NCI-H510A (cell line): ENCODE results near the gene LMBR1.

ENCODE experiments used
- DNase-seq: peaks from one replicate; lab custom pipeline; 2025; lab: John Stamatoyannopoulos, UW

Gene LMBR1

DNA sequence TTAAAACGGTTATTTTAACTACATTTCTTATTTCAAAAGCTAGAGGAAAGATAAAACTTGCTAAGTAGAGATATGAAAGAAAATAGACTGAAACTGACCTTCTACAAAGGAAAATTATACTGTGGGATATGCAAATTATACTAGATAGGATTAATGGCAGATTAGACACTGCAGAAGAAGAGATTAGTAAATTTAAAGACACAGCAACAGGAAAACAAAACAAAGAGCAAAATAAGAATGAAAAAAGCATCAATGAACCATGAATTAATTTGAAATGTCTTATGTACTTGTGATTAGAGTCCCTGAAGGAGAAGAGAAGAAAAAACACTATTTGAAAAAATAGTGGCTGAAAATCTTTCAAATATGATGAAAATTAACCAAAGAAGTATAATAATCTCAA lies 200.1 kb downstream of the LMBR1 start:
- no peak for DNase-seq

DNA sequence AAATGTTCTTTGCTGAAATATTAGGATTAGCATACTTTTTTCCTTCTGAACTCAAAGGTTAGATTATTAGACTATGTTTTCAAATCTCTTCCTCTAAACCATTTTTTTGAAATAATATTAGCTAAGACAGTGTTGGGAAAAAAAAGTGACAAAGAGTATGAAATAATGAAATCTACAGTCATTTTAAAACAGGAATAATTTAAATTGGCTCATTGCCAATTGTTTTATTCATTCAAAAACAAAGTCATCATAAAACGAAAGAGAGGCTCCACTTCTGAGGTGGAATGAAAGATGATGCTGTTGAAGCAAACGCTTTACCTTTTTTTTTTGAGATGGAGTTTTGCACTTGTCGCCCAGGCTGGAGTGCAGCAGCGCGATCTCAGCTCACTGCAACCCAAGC lies 201.2 kb downstream of the LMBR1 start:
- no peak for DNase-seq

DNA sequence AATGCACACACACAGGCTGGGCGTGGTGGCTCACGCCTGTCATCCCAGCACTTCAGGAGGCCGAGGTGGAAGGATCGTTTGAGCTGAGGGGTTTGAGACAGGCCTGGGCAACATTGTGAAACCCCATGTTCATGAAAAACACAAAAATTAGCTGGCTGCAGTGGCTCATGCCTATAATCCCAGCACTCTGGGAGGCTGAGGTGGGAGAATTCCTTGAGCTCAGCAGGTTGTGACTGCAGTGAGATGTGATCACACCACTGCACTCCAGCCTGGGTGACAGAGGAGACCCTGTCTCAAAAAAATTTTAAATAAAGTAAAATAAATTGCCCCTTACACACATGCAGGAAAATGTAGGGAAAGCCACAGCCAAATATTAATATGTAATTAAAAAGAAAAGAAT lies 208.3 kb downstream of the LMBR1 start:
- no peak for DNase-seq

DNA sequence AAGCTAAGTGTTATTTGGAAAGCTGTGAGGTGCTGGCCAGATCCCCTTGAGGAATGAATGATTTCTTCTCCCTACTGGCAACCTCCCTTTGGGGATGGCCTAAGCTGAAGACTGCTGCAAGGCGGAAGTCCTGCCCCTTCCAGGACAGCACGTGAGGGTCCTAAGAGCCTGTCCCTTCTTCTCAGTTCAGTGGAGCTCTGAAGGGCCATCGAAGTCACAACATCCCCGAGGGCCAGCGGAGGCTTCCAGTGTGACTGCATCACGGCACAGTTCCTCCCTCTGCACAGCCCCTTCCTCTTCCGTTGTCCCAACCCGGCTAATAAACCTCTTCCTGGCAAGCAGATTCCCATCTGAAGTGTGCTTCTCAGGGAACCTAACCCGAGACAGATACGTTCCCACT lies 208.7 kb downstream of the LMBR1 start:
- DNase-seq = no peak

DNA sequence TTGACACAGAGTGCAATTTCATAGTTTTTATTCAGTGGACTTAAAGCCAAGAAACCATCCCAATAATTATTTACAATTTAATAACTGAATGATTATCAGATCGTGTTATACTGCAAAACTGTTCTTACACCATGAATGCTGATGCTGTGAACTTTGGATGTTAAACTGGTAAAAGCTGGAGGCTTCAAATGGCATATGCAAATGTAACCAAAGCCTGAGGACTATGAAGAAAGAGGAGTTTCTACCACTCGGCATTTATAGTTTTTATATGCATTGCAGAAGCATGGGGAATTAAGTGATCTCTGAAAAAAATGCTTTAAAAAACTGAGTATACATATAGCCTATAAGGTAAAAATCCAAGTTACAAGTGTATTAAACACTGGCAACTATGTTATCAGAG lies 210.1 kb downstream of the LMBR1 start:
- no peak for DNase-seq

DNA sequence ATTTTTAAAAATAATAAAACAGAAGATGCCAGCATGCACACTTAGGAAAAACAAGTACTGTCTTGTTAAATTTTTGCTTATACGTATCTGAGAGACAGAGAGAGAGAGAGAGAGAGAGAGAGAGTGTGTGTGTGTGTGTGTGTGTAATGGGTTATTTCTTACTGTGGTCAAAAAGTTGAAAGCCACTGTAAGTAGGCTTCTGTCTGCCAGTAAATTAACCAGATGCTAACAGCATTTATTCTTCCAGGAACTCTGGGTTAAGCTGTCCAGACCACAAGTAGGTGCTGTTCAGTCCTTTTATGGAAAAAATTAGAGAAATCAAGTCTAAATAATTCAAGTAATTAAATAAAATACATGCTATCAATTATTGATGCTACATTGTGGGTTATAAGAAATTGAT lies 212.7 kb downstream of the LMBR1 start:
- DNase-seq = no peak

DNA sequence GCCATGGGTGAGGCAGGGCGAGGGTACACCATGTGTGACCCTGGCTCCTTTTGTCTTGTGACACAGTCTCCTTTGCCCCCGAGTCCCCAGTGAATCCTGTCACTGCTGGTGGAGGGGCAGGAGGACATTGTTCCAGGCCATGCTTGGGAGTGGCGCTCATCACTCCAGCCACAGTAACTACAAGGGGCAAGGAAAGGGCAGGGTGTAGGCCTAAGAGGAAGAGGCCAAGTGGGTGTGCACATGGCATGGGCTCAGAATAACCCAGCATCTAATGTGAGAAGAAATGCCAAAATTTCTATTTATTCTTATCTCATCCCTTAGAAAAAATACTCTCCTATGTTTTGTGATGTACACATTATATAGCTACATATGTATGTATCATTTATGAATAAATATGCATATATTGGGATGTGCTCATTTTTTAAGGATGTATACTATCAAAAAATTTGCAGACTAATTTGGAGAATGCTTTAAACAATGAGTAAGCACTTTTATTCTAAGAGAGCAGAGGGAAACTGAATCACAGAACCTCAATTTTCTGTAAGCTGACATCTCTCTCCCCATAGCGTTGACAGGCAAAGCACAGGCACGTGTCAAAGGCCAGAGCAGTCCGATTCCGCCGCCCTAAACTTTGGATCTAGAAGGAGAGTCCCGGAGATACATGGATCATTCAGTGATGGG lies 215.5 kb downstream of the LMBR1 start:
- DNase-seq = no peak

DNA sequence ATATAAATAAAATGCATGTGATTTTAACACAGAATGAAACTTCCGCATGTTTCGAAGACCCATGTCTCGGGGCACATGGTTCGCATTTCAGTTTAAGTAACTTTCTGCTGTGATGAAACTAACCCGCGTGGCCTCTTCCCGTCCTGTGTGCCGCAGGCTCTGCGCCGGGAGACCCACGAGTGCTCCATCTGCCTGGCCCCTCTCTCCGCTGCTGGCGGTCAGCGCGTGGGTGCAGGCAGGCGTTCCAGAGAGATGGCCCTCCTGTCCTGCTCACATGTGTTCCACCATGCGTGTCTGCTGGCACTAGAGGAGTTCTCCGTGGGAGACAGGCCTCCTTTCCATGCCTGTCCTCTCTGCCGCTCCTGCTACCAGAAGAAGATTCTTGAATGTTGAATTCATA lies 216.7 kb downstream of the LMBR1 start:
- DNase-seq = no peak

DNA sequence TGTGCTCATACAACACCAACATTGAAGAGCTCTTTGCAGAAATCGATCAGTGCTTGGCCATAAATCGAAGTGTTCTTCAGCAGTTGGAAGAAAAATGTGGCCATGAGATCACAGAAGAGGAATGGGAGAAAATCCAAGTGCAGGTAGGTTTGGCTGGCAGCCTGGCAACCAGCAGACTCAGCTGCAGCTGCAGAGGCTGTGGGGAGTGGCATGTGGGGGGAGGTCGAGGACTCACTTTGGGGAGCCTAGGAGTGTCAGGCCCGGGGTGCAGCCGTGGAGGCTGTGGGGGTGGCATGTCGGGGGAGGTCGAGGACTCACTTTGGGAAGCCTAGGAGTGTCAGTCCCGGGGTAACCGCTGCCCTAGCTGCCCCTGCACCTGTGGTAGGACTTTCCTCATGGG lies 217.3 kb downstream of the LMBR1 start:
- no peak for DNase-seq

DNA sequence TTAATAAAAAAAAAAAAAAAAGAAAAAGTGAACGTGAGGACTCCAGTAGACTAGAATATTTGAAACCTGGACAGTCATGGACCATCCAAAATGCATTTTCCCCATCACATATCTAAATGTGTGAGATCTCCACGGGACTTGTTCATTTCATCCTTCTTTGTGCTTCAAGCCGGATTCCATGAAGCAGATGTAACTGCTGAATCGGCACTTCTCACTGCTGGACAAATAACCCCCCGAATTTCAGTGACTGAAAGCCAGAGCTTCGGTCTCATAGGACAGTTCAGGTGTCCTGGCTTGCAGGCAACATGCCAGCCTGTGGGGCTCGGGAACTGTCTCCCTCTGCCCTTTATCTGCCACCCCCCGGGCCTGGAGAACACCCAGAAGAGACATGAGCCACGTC lies 219.1 kb downstream of the LMBR1 start:
- no peak for DNase-seq

DNA sequence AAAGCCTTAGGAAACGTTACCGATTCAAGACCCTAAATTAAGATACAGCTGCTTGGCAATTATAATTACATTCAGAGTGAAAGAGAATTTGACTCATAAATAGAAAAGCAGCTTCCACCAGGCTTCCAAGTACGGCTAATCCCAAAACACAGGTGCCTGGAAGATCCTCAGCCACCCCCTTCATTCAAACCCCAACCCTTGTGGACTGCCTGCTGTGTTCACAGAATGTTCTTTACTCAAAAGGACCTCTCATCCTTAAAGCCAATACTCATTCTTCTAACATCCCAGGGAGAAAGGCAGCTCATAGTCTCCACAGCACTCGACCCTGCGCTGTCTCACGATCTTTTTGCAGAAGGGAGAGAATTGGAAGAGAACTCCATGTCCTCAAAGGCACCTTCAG lies 219.5 kb downstream of the LMBR1 start:
- DNase-seq = no peak

DNA sequence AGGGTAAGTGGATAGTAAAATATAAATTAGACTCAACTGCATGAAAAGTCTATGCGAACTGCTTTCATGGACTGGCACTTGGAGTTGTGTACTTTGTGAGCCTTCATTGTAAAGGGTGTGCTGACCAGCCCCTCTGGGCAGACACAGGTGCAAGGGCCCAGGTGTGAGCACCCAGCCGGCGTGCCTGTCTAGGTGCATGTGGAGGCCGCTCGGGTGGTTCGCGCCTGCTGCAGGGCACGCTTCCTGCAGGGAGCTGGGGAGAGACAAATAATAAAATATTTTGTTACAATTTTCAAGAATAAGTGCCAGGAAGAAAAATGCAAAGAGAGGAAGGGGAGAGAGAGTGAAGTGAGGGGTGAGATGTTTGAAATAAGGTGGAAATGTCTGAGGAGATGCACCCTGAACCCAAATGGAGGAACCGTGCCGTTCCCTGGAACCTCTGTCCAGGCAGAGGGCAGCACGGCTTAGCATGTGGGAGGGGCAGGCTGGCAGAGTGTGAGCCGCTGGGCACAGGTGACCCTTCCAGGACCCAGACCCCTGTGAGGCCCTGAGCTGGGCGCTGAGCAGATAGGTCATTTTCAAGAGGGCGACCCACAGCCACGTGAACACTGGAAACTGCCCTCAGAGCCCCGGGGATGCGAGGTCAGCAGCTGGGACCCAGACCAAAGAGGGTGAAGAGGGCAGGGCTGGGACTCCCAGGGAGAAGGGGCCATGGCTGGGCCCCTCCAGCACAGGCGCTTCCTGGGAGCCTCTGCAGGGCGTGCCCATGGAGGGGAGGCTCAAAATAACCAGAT lies 223.8 kb downstream of the LMBR1 start:
- DNase-seq = no peak

DNA sequence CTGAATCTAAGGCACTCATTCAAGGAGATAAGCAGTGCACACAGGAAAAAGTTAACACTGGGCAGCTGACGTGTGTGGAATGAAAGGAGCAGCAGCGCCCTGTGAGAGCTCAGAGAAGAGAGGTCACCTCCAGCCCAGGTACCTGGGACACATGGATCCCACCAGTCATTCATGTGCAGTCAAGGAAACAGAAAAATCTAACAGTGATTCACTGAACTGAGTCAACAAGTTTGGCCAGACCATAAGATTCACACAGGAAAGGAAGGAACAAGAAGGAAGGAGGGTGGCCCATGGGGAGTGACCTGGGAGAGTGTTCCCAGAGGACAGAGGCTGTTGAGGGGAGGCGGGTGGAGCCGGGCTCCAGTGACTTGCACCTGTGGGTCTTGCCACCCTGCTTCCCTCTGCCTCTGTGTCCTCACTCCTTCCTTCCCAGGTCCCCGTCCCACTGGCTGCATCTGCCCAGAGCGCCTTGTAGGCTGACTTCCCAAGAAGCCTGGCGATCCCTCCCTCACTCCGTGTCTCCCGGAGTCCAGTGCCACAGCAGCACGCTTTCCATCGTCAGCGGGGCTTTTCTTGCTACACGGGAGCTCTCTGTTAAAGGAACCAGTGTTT lies 224.7 kb downstream of the LMBR1 start:
- DNase-seq = no peak

DNA sequence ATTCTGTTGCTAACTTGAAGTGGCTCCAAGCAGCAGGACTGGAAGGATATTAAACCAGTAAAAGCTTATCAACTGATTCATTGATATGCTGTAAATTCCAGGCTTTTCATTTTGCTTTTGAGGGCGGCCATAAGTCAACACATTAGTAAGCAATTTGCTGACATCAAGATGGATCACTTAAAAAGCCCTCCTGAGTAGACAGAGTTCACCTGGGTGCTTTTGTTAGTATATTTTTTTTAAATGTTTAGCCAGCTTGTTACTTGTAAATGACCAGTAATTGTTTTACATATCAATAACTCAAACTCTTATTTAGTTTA lies 225.9 kb downstream of the LMBR1 start:
- no peak for DNase-seq

DNA sequence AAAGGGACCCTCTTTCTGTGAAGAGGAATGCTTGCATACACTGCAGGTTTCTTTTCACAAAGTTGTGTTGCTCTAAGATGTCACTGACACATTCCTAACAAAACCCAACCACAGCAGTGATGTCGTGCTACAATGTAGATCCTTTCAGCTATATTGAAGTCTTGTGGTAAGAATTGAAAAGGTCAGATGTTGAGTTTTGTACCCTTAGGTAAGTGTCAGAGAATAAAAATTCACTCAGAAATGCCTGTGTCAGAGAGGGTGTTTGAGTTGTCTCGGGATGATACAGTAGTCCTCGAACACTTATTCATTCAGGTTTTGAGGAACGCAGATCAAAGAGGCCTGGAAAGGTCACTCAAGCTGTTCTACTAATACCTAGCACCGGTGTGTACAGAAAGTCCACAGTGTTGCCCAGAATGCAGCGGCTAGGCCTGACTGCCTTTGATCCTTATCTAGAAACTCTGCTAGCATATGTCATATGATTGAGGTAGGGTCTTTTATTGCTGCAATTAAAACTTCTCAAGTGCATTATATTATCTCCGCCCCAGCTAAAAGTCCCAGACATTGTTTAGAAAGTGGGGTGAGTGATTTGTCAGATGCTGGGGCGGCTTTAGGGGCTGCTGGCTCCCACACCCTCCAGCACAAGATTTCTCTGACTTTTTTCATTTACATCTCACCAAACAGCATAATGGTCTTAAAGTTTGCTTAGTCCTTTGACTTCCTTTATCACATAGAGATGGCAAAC lies 226.4 kb downstream of the LMBR1 start:
- DNase-seq = no peak

DNA sequence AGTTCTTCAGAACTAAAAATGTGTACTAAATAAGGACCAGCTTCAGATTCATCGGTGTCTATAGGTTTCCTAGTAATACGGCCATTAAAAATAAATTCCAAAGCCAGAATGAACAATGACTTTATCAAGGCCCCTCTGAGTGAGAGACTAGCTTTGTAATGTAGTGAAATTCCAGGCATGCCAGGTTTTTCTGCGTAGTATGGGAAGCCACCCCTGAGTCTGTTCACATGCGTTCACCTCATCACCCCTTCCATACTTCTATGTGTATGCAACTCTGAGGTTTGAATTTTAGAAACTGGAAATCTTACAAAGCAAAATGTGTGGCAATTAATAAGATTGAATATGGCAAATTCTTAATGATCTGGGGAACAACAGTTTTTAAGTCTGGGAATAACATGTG lies 227.9 kb downstream of the LMBR1 start:
- DNase-seq = no peak

DNA sequence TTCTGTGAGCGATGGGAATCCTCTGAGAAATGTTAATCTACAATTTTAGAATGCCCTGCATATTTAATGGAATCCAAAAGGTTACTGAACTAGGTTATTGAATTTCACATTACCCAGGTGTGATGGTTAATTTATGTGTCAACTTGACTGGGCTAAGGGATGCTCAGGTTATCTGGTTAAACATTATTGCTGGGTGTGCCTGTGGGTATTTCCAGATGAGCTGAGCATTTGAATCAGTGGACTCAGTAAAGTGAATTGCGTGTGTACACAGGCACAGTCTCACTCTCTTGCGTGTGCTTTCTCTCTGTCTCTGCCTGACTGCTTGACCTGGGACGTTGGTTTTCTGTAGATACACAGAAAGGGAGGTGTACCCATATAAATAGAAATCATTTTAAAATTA lies 230.7 kb downstream of the LMBR1 start:
- no peak for DNase-seq

DNA sequence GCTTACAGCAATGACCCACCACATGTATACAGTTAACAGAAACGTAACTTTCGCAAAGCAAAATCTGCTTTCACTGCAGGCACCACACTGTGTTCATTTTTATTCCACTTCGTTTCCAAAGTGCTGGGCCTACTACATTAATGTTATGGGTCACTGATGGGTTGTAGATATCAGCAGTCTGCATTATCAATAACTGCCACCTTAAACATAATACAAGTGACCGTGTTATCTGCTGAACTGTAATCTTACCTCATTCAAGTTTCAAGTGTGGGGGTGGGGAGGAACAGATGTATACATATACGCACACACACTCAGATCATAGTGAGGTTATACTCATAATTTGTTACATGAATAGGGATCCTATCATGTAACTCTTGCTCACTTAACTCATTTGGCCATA lies 231.3 kb downstream of the LMBR1 start:
- DNase-seq = no peak

DNA sequence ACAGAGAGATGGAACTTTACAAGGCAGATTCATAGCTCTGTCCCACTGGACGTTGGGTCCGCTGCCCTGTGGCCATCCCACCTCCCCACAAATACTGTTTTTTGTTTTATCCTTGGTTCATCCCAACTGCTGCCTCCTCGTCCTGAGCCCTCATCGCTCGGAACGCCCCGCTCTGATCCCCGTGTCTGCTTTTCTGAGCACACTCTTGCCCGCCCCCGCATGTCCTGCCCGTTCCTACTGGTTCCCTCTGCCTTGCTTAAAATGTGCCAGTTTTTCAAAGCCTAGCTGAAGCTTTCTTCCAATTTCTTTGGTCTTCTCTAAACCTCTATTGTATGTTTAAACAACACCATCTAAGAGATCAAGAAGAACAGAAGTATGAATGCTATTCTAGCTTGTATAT lies 233.0 kb downstream of the LMBR1 start:
- no peak for DNase-seq

DNA sequence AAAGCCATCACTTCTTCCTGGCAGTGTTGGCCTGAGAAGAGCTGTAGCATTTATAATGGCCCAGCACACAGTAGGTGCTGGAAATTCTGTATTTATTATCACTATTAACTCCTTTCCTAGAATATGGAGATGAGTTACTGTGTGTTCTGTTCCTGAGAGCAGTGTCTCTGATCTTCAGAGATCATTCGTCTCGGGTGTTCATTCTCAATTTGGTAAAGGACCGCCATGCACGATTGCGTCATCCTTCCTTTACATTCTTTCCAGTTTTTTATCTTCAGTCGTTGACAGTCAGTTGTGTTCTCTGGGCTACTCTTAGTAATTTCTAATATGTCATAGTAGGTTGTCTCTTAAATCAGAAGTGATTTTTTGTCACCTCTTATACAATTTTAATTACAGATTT lies 233.8 kb downstream of the LMBR1 start:
- no peak for DNase-seq

DNA sequence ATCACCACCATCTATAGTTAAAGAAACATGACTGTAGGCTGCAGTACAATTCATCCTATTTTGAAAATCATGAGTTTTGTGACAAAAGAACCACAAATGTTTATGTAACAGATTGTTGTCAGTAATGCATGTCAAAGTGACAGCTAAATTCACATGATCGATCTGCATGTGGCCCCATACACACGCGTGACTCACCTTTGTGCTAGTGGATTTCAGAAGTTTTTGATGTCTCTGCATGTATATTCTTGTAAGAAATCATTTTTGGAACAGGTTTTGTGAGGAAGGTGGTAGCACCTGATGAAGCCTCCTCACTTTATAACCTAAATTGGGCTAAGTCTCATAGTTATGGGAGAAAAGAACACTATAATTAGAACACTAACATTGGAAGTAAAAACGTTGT lies 235.3 kb downstream of the LMBR1 start:
- DNase-seq = no peak

DNA sequence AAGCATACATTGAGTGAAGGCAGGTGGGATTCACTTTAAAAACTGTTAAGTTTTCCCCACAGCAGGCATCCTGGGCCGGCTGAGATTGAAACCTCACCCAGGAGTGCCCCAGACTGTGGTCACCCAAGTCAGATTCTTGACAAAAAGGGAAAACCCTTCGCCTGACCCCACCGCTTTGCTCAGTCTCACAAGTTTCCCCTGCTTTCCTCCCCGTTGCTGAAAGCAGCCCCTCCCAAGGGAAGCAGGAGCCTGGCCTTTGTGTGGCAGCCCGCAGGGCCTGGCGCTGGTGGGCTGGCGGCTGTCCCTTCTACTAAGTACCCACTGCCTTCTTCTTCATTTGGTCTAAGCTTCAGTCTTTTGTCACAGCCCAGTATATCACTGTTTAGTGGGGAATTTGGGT lies 236.4 kb downstream of the LMBR1 start:
- no peak for DNase-seq

DNA sequence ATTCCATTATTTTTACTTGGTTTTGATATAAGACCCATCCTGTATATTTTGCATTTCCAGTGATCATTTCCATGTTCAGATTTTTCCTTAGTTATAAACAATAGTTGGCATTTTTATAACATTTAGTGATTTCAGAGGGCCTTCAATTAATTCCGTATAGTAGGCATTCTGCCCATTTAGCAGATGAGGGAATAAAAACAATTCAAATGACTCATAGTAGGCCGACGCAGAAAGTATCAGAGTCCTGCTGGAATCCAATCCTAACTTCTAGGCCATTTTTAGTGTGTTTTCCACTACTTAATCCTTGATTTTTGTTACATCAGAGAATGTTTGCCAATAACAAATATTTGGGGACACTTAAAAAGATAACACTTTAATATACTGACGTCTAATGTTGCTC lies 237.0 kb downstream of the LMBR1 start:
- DNase-seq = no peak
